Liver (tissue), 9 donors: ENCODE measurements around the gene TAF15. TPM values are rescaled to one million over a fixed set of nuclear protein-coding genes. Genes with fewer than 3 reads are reported as not detected.

ENCODE experiments used
- DNase-seq: peaks from one replicate; pipeline ENCODE4 v3.0.0-alpha.2; 2017; ENCODE audit warnings: low spot score
- H3K27ac ChIP-seq, 2 donors: one replicate each; pipeline ENCODE4 v1.7.0; 2013; ENCODE audit warnings: inconsistent platforms in 2 of 2, low read length in 2 of 2, control low read depth in 1 of 2, low read depth in 1 of 2, mild to moderate bottlenecking in 1 of 2
- H3K27me3 ChIP-seq, 4 donors: one replicate each; pipeline versions ENCODE4 v1.6.1 to v1.7.0; 2013; ENCODE audit warnings: low read length in 3 of 4, inconsistent platforms in 1 of 4, mild to moderate bottlenecking in 1 of 4, moderate library complexity in 1 of 4; ENCODE audit not compliant: control insufficient read depth in 4 of 4, insufficient read depth in 4 of 4
- H3K36me3 ChIP-seq, 4 donors: one replicate each; pipeline versions ENCODE4 v1.6.1 to v1.7.0; 2013; ENCODE audit warnings: low read length in 3 of 4, mild to moderate bottlenecking in 3 of 4, low read depth in 1 of 4, moderate library complexity in 1 of 4; ENCODE audit not compliant: control insufficient read depth in 4 of 4, insufficient read depth in 3 of 4
- H3K4me1 ChIP-seq, 4 donors: one replicate each; pipeline versions ENCODE4 v1.6.1 to v1.7.0; 2013; ENCODE audit warnings: low read length in 3 of 4, mild to moderate bottlenecking in 3 of 4, moderate library complexity in 1 of 4; ENCODE audit not compliant: control insufficient read depth in 4 of 4, insufficient read depth in 4 of 4
- H3K4me3 ChIP-seq, 3 donors: one replicate each; pipeline versions ENCODE4 v1.6.1 to v1.7.0; 2013; ENCODE audit warnings: low read length in 3 of 3, control low read depth in 1 of 3, low read depth in 1 of 3, mild to moderate bottlenecking in 1 of 3
- H3K9ac ChIP-seq, 2 donors: one replicate each; pipeline ENCODE4 v1.7.0; 2013; ENCODE audit warnings: low read length in 2 of 2, mild to moderate bottlenecking in 2 of 2, moderate library complexity in 2 of 2, control low read depth in 1 of 2, low read depth in 1 of 2
- H3K9me3 ChIP-seq, 4 donors: one replicate each; pipeline versions ENCODE4 v1.6.1 to v1.7.0; 2013; ENCODE audit warnings: low read length in 3 of 4; ENCODE audit not compliant: control insufficient read depth in 4 of 4
- ATF3 ChIP-seq: IDR thresholded peaks from 2 replicates; pipeline ENCODE4 v1.6.1; 2016; ENCODE audit warnings: antibody characterized with exemption
- CTCF ChIP-seq: fragments of 150-350 bp; IDR thresholded peaks from 2 replicates; pipeline ENCODE4 v1.5.1; 2017; ENCODE audit warnings: improper control_type of control experiment, low read depth, low read length; ENCODE audit not compliant: missing input control
- EGR1 ChIP-seq, 2 donors: IDR thresholded peaks; 2 replicates each; pipeline ENCODE4 v1.6.1; 2016 to 2018; ENCODE audit warnings: antibody characterized with exemption in 2 of 2, low read depth in 2 of 2
- FOXA1 ChIP-seq: IDR thresholded peaks from 2 replicates; pipeline ENCODE4 v1.6.1; 2016; ENCODE audit warnings: antibody characterized with exemption
- FOXA2 ChIP-seq: IDR thresholded peaks from 2 replicates; pipeline ENCODE4 v1.6.1; 2016; ENCODE audit warnings: antibody characterized with exemption
- GABPA ChIP-seq, 2 donors: IDR thresholded peaks in 1 of 2; conservative IDR thresholded peaks in 1 of 2; 2 replicates each; pipeline ENCODE4 v1.6.1; 2016; ENCODE audit warnings: antibody characterized with exemption in 2 of 2, mild to moderate bottlenecking in 1 of 2, moderate library complexity in 1 of 2
- HNF4A ChIP-seq, 2 donors: conservative IDR thresholded peaks; 2 replicates each; pipeline ENCODE4 v1.6.1; 2016; ENCODE audit warnings: antibody characterized with exemption in 2 of 2, mild to moderate bottlenecking in 2 of 2
- HNF4G ChIP-seq: IDR thresholded peaks from 2 replicates; pipeline ENCODE4 v1.6.1; 2016; ENCODE audit warnings: antibody characterized with exemption
- JUND ChIP-seq, 2 donors: IDR thresholded peaks; 2 replicates each; pipeline ENCODE4 v1.6.1; 2016; ENCODE audit warnings: antibody characterized with exemption in 2 of 2
- MAX ChIP-seq: IDR thresholded peaks from 2 replicates; pipeline ENCODE4 v1.6.1; 2016; ENCODE audit warnings: antibody characterized with exemption
- NR2F2 ChIP-seq: IDR thresholded peaks from 2 replicates; pipeline ENCODE4 v1.6.1; 2016; ENCODE audit warnings: antibody characterized with exemption
- RAD21 ChIP-seq, 2 donors: IDR thresholded peaks; 2 replicates each; pipeline ENCODE4 v1.6.1; 2016; ENCODE audit warnings: antibody characterized with exemption in 2 of 2, mild to moderate bottlenecking in 2 of 2
- REST ChIP-seq: IDR thresholded peaks from 2 replicates; pipeline ENCODE4 v1.6.1; 2016; ENCODE audit warnings: antibody characterized with exemption, mild to moderate bottlenecking
- RXRA ChIP-seq, 2 donors: IDR thresholded peaks; 2 replicates each; pipeline ENCODE4 v1.6.1; 2017 to 2018; ENCODE audit warnings: antibody characterized with exemption in 2 of 2, mild to moderate bottlenecking in 1 of 2
- SP1 ChIP-seq: IDR thresholded peaks from 2 replicates; pipeline ENCODE4 v1.6.1; 2018; ENCODE audit warnings: antibody characterized with exemption, mild to moderate bottlenecking
- TAF1 ChIP-seq: conservative IDR thresholded peaks from 2 replicates; pipeline ENCODE4 v1.6.1; 2016; ENCODE audit warnings: antibody characterized with exemption, mild to moderate bottlenecking
- YY1 ChIP-seq: IDR thresholded peaks from 2 replicates; pipeline ENCODE4 v1.6.1; 2016; ENCODE audit warnings: antibody characterized with exemption, mild to moderate bottlenecking
- WGBS: extraction: QIAGEN DNeasy Blood & Tissue Kit; methylation state at CpG from one replicate; pipeline ENCODE4 v1.1.7; 2013; 5-methylcytosine and 5-hydroxymethylcytosine counted together
- polyA plus RNA-seq, 2 donors: library from polyadenylated mRNA; stranded (reverse) in 1 of 2; unstranded in 1 of 2; fragments of 200-250 nt in 1 of 2; fragments of >200 nt in 1 of 2; fragmentation: Nextera tagmentation in 1 of 2; extraction: Ambion mirVana in 1 of 2; gene quantifications; one replicate each; pipeline versions ENCODE4 v1.2.1 to v1.2.3, GENCODE V29; 2013 to 2015
- total RNA-seq, 2 donors: library from RNA; depleted of rRNA; stranded (reverse); fragments of >200 nt; gene quantifications; one replicate each; pipeline ENCODE4 v1.2.3, GENCODE V29; 2014
- donor health status: healthy.
- donor health status: healthy.
- donor health status: healthy.
- donor health status: healthy.
- donor health status: healthy.

TAF15 gene
- total and polyA plus RNA-seq, 4 donors: 13.5 to 75.0 (median 67.6) TPM

GRCh38 chr17:35791681-35792350 is 17.5 kb upstream of the TAF15 start:
- Histone ChIP-seq H3K4me1 (peaks cover 4 to 11% (median 10%) of the 10 kb centered on the region in 4 donors), H3K4me3 (no peak overlapping the region), H3K9me3 (no peaks in the 10 kb centered on the region), H3K27me3 (peaks cover 0 to 14% (median 3%) of the 10 kb centered on the region in 4 donors), H3K27ac (no peak overlapping the region), H3K9ac (no peak overlapping the region), H3K36me3 (peaks cover 0 to 2% (median 0%) of the 10 kb centered on the region in 4 donors)
- TF ChIP-seq RAD21 (IDR thresholded peaks at IDR 0.05) (no peak), MAX (no peak)
- WGBS: 64% methylated on average over 9 of the region's 9 CpGs
- no peak for DNase-seq

- H3K27me3 ChIP-seq: peaks cover 0 to 21% (median 3%) of the 10 kb centered on the region in 4 donors
- peaks cover 4 to 11% (median 10%) of the 10 kb centered on the region in 4 donors for H3K4me1 ChIP-seq
- no peak overlapping the region for H3K27ac ChIP-seq
- H3K9me3 ChIP-seq: no peaks in the 10 kb centered on the region
- no peak for DNase-seq
- WGBS: 77% methylated on average over 3 of the region's 3 CpGs
- no peak overlapping the region for H3K9ac ChIP-seq
- H3K4me3 ChIP-seq: no peak overlapping the region
- TF ChIP-seq RXRA (IDR thresholded peaks at IDR 0.05) (no peak), EGR1 (IDR thresholded peaks at IDR 0.05; ENCODE audit: low read depth in 2 of 2) (no peak), FOXA1 (no peak), HNF4G (no peak), SP1 (no peak), MAX (no peak)
- peaks cover 0 to 2% (median 0%) of the 10 kb centered on the region in 4 donors for H3K36me3 ChIP-seq
These were observed 16.0 kb upstream of the TAF15 start for GRCh38 chr17:35793257-35793656.

- Histone ChIP-seq H3K4me1 (peaks cover 4 to 14% (median 10%) of the 10 kb centered on the region in 4 donors), H3K27ac (no peak within 1 kb of the TSS), H3K27me3 (peaks cover 0 to 21% (median 3%) of the 10 kb centered on the region in 4 donors)
These were observed 14.0 kb upstream of the TAF15 start, which contains the start of gene MMP28 for GRCh38 chr17:35795007-35795870. Gene MMP28 (minus strand): TSS chr17:35795641. CDS start chr17:35795377, 264 bp downstream.

More at GRCh38 chr17:35795007-35795870, 14.0 kb upstream of the TAF15 start, which contains the start of gene MMP28:
- no peak for TF ChIP-seq MAX
- TF ChIP-seq EGR1 (IDR thresholded peaks at IDR 0.05; ENCODE audit: low read depth in 2 of 2): no peak
- TF ChIP-seq ATF3: no peak
- no peak for TF ChIP-seq HNF4G
- TF ChIP-seq JUND (IDR thresholded peaks at IDR 0.05): no peak
- TF ChIP-seq NR2F2: no peak
- TF ChIP-seq FOXA2: no peak
- TF ChIP-seq CTCF: no peak
- no peak for TF ChIP-seq SP1
- TF ChIP-seq GABPA (IDR thresholded peaks at IDR 0.05 in 1 of 2, conservative IDR thresholded peaks at IDR 0.05 in 1 of 2): no peak
- no peak for TF ChIP-seq HNF4A (conservative IDR thresholded peaks at IDR 0.05)
- TF ChIP-seq RAD21 (IDR thresholded peaks at IDR 0.05): no peak
- TF ChIP-seq YY1: no peak
- no peak for TF ChIP-seq REST
- no peak for TF ChIP-seq RXRA (IDR thresholded peaks at IDR 0.05)
- TF ChIP-seq TAF1: no peak
- TF ChIP-seq FOXA1: no peak
- DNase-seq: no peak
- H3K9ac ChIP-seq: no peak within 1 kb of the TSS
- H3K4me3 ChIP-seq: peak within 1 kb of the TSS in 2 of 3 donors; percentile 42 to 49
- no peaks in the 10 kb centered on the region for H3K9me3 ChIP-seq
- WGBS: 1% methylated on average over 89 of the region's 89 CpGs
- peaks cover 0 to 2% (median 0%) of the 10 kb centered on the region in 4 donors for H3K36me3 ChIP-seq
